Subcutaneous adipose tissue (tissue), 4 donors: ENCODE data around the gene TRAM2. TPM values are rescaled to one million over a fixed set of nuclear protein-coding genes. Genes with fewer than 3 reads are reported as not detected.

ENCODE experiments used
- CTCF ChIP-seq: fragments of 450-650 bp; IDR thresholded peaks from one replicate; pipeline ENCODE4 v1.5.1; 2016; ENCODE audit warnings: low read depth, mild to moderate bottlenecking, control low read depth, antibody characterized with exemption, moderate library complexity
- total RNA-seq, 4 donors: library from RNA; depleted of rRNA; stranded (reverse); fragments of >200 nt; gene quantifications; one replicate each; pipeline ENCODE4 v1.1.0, GENCODE V29; 2016

Gene TRAM2
- total RNA-seq, 4 donors from 2014 or later = 18.3 to 39.1 (median 27.6) TPM

- no peak for TF ChIP-seq CTCF
Observed at GRCh38 chr6:52506476-52506875, 70.4 kb downstream of the TRAM2 start.

GRCh38 chr6:52505726-52506409, 71.0 kb downstream of the TRAM2 start:
- TF ChIP-seq CTCF = no peak

GRCh38 chr6:52504782-52505136, 72.1 kb downstream of the TRAM2 start:
- no peak for TF ChIP-seq CTCF

GRCh38 chr6:52503851-52504781, 72.7 kb downstream of the TRAM2 start:
- TF ChIP-seq CTCF = no peak

- TF ChIP-seq CTCF = no peak
Observed at GRCh38 chr6:52503323-52503747, 73.5 kb downstream of the TRAM2 start.

- no peak for TF ChIP-seq CTCF
Observed at GRCh38 chr6:52502306-52503029, 74.4 kb downstream of the TRAM2 start.
